Hepatocyte (in vitro differentiated cells): ENCODE measurements around the gene PRSS53. TPM values are rescaled to one million over a fixed set of nuclear protein-coding genes. Genes with fewer than 3 reads are reported as not detected.

Source experiments
- DNase-seq: peaks from one replicate; pipeline ENCODE4 v3.0.0-alpha.2; 2016; ENCODE audit warnings: low spot score
- H2AFZ ChIP-seq: fragments of 200-600 bp; sonication (generic); 2 replicates; pipeline ENCODE4 v1.6.0; 2016; ENCODE audit warnings: antibody characterized with exemption, mild to moderate bottlenecking
- H3K27ac ChIP-seq: fragments of 200-600 bp; sonication (generic); 2 replicates; pipeline ENCODE4 v1.5.1; 2016; ENCODE audit warnings: mild to moderate bottlenecking
- H3K27me3 ChIP-seq: fragments of 200-600 bp; sonication (generic); 2 replicates; pipeline ENCODE4 v1.6.1; 2016
- H3K36me3 ChIP-seq: fragments of 200-600 bp; sonication (generic); replicated peaks from 2 replicates; pipeline ENCODE4 v1.5.1; 2016; ENCODE audit warnings: low read depth; ENCODE audit not compliant: insufficient read depth
- H3K4me1 ChIP-seq: fragments of 200-600 bp; sonication (generic); 2 replicates; pipeline ENCODE4 v1.5.1; 2016; ENCODE audit warnings: mild to moderate bottlenecking, moderate library complexity; ENCODE audit not compliant: insufficient read depth
- H3K4me2 ChIP-seq: fragments of 200-600 bp; sonication (generic); 2 replicates; pipeline ENCODE4 v1.6.0; 2016
- H3K4me3 ChIP-seq: fragments of 200-600 bp; sonication (generic); 2 replicates; pipeline ENCODE4 v1.5.1; 2016; ENCODE audit warnings: mild to moderate bottlenecking
- H3K79me2 ChIP-seq: fragments of 200-600 bp; sonication (generic); 2 replicates; pipeline ENCODE4 v1.6.0; 2017; ENCODE audit warnings: mild to moderate bottlenecking
- H3K9me2 ChIP-seq: fragments of 200-600 bp; sonication (generic); replicated peaks from 2 replicates; pipeline ENCODE4 v1.6.0; 2017; ENCODE audit warnings: mild to moderate bottlenecking; ENCODE audit not compliant: insufficient read depth
- H3K9me3 ChIP-seq: fragments of 200-600 bp; sonication (generic); 2 replicates; pipeline ENCODE4 v1.5.1; 2016; ENCODE audit warnings: low read depth, mild to moderate bottlenecking
- H4K20me1 ChIP-seq: fragments of 200-600 bp; sonication (generic); 2 replicates; pipeline ENCODE4 v1.6.0; 2016; ENCODE audit warnings: mild to moderate bottlenecking; ENCODE audit not compliant: insufficient read depth, poor library complexity, severe bottlenecking
- EZH2 ChIP-seq: fragments of 200-600 bp; sonication (generic); IDR thresholded peaks from 2 replicates; pipeline ENCODE4 v1.6.1; 2016; ENCODE audit warnings: antibody characterized with exemption, mild to moderate bottlenecking, borderline replicate concordance
- EZH2phosphoT487 ChIP-seq: fragments of 200-600 bp; sonication (generic); IDR thresholded peaks from one replicate; pipeline ENCODE4 v1.6.1; 2018; ENCODE audit warnings: antibody characterized with exemption, mild to moderate bottlenecking, low read depth, moderate library complexity; ENCODE audit not compliant: unreplicated experiment, severe bottlenecking
- WGBS: methylation state at CpG from one replicate; pipeline ENCODE4 v1.1.6; 2016; ENCODE audit warnings: low lambda C conversion rate; ENCODE audit errors: missing lambda C conversion rate; 5-methylcytosine and 5-hydroxymethylcytosine counted together
- polyA plus RNA-seq: library from polyadenylated mRNA; unstranded; fragments of >200 nt; fragmentation: Nextera tagmentation; extraction: Ambion mirVana; gene quantifications from 2 replicates; pipeline ENCODE4 v1.2.1, GENCODE V29; 2016
- total RNA-seq: library from RNA; depleted of rRNA; stranded (reverse); fragments of >200 nt; gene quantifications from 2 replicates; pipeline ENCODE4 v1.2.3, GENCODE V29; 2014
- TF ChIP-seq, protein P1 (sequence below): fragments of 200-600 bp; sonication (generic); IDR thresholded peaks from 2 replicates; pipeline ENCODE4 v1.5.1; 2016; ENCODE audit warnings: antibody characterized with exemption, mild to moderate bottlenecking; ENCODE audit not compliant: poor library complexity

PRSS53 gene
- total and polyA plus RNA-seq, 2 experiments from 2014 or later, result 0.39 to 2.2 TPM

DNA sequence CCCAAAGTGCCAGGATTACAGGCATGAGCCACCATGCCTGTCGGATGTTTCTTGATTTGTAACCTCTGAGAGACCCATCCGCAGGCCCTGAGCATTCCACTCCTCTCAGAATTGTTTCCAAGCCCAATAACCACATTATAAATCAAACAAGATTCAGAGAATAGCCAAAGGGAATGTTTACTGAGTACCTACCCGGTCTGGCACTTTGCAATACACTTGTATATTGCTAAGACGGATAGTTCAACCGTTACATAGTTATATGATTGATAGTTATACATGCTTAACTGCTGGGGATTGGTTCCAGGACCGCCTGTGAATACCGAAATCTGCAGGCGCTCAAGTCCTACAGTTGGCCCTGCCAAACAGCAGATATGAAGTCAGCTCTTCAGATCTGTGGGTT is 25.7 kb upstream of the PRSS53 start:
- 87% methylated on average over 8 of the region's 8 CpGs for WGBS
- TF ChIP-seq, protein P1, sequence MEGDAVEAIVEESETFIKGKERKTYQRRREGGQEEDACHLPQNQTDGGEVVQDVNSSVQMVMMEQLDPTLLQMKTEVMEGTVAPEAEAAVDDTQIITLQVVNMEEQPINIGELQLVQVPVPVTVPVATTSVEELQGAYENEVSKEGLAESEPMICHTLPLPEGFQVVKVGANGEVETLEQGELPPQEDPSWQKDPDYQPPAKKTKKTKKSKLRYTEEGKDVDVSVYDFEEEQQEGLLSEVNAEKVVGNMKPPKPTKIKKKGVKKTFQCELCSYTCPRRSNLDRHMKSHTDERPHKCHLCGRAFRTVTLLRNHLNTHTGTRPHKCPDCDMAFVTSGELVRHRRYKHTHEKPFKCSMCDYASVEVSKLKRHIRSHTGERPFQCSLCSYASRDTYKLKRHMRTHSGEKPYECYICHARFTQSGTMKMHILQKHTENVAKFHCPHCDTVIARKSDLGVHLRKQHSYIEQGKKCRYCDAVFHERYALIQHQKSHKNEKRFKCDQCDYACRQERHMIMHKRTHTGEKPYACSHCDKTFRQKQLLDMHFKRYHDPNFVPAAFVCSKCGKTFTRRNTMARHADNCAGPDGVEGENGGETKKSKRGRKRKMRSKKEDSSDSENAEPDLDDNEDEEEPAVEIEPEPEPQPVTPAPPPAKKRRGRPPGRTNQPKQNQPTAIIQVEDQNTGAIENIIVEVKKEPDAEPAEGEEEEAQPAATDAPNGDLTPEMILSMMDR, result no peak
- TF ChIP-seq EZH2phosphoT487 (no peak), EZH2 (no peak)

DNA sequence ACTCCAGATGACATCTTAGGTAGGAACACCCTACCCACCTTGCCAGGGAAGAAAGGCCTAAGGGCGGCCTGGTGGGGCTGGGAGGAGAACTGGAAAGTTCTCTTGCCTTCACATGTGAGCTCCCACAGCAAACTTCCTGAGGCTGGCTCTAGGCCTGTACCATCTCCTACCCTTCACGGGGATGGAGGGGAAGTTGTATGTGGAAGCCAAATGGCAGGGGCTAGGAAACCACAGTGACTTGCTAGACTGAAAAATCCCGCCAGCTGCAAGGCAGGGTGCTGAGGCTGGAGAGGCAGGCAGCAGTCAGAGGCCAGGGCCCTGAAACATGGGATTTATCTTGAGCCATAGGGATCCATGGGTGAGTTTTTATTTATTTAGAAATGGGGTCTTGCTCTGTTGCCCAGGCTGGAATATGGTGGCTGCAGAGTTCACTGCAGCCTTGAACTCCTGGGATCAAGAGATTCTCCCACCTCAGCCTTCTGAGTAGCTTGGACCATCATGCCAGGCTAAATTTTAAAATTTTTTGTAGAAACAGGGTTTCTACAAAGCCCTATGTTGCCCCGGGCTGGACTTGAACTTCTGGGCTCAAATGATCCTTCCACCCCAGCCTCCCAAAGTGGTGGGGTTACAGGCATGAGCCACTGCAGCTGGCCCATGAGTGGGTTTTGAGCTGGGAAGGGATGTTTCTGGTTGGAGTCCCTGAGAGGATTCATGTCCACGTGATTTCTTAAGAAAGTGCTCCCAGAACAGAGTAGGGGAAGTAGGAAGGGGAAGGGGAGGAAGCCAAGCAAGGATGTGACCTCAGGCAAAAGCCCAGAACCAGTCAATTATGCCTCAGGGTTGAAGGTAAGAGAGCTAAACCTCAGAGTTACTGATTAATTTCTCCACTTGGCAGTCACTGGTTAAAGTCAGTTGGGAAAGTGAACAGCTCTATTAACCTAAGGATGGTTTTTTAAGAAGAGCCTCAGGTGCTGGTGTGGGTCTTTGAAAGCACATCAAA is 24.7 kb upstream of the PRSS53 start:
- Histone ChIP-seq H3K36me3 (no peaks in the 10 kb centered on the region), H3K79me2 (peaks cover 18% of the 10 kb centered on the region), H2AFZ (no peak overlapping the region), H3K9me2 (no peaks in the 10 kb centered on the region), H3K27ac (peak overlapping the region; percentile 69), H3K4me3 (no peak overlapping the region), H3K4me1 (peaks cover 8% of the 10 kb centered on the region), H4K20me1 (no peaks in the 10 kb centered on the region), H3K9me3 (no peaks in the 10 kb centered on the region), H3K4me2 (no peak overlapping the region), H3K27me3 (no peaks in the 10 kb centered on the region)
- TF ChIP-seq, protein P1, result no peak
- TF ChIP-seq EZH2 (no peak), EZH2phosphoT487 (no peak)
- 84% methylated on average over 5 of the region's 5 CpGs for WGBS
- DNase-seq, result peak; percentile 16

More for the DNA sequence above, 25.7 kb upstream of the PRSS53 start:
- Histone ChIP-seq H3K4me1 (peaks cover 10% of the 10 kb centered on the region), H3K4me2 (no peak overlapping the region), H3K27ac (peak overlapping the region; percentile 1), H3K9me3 (no peaks in the 10 kb centered on the region), H3K36me3 (no peaks in the 10 kb centered on the region), H3K27me3 (no peaks in the 10 kb centered on the region), H3K4me3 (no peak overlapping the region), H2AFZ (no peak overlapping the region), H3K9me2 (no peaks in the 10 kb centered on the region), H4K20me1 (no peaks in the 10 kb centered on the region), H3K79me2 (peaks cover 15% of the 10 kb centered on the region)
- no peak for DNase-seq

DNA sequence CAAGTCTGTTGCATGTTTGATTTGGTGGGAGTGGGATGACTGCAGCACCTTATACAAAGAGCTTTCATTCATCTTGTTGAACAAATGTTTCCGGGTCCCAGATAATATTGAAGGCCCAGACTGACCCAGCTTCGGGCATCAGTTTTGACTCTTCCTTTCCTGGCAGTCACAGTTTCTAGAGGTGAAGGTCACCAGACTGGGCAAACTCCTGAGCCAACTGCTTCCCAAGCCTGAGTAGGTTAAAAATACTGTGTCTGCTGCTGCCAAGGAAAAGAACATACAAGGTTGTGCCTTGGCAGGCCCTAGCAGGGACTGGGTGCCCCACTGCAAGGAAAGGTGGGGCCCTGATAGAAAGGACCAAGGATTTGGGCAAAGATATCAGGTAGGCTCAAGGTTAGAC is 24.0 kb upstream of the PRSS53 start:
- H3K4me1 ChIP-seq, result peaks cover 8% of the 10 kb centered on the region
- TF ChIP-seq, protein P1, result no peak
- TF ChIP-seq EZH2 (no peak), EZH2phosphoT487 (no peak)

More for the DNA sequence above, 24.0 kb upstream of the PRSS53 start:
- H3K36me3 ChIP-seq, result no peaks in the 10 kb centered on the region
- H3K9me2 ChIP-seq, result no peaks in the 10 kb centered on the region
- H3K9me3 ChIP-seq, result no peaks in the 10 kb centered on the region
- peaks cover 20% of the 10 kb centered on the region for H3K79me2 ChIP-seq
- H2AFZ ChIP-seq, result no peak overlapping the region
- no peaks in the 10 kb centered on the region for H3K27me3 ChIP-seq
- no peaks in the 10 kb centered on the region for H4K20me1 ChIP-seq
- 97% methylated on average over 2 of the region's 2 CpGs for WGBS
- DNase-seq, result no peak
- H3K4me2 ChIP-seq, result no peak overlapping the region
- no peak overlapping the region for H3K27ac ChIP-seq
- no peak overlapping the region for H3K4me3 ChIP-seq
